Fibroblast of the aortic adventitia (primary cell): ENCODE results near the gene IGF2. TPM values are rescaled to one million over a fixed set of nuclear protein-coding genes. Genes with fewer than 3 reads are reported as not detected.

Experiments used
- DNase-seq: peaks from one replicate; pipeline ENCODE4 v3.0.0-alpha.2; 2010; ENCODE audit warnings: low read depth
- H3K4me3 ChIP-seq: 2 replicates; pipeline ENCODE4 v1.5.1; 2011; ENCODE audit warnings: low read depth, mild to moderate bottlenecking, control low read depth, low read length, moderate library complexity
- total RNA-seq: library from RNA; depleted of rRNA; stranded (reverse); fragments of >200 nt; gene quantifications from 2 replicates; pipeline ENCODE4 v1.2.3, GENCODE V29; 2012; ENCODE audit warnings: low replicate concordance
- TF ChIP-seq, protein P1 (sequence below): IDR thresholded peaks from 2 replicates; pipeline ENCODE4 v1.5.1; 2011; ENCODE audit warnings: mild to moderate bottlenecking, low read length, control low read depth, inconsistent platforms; ENCODE audit not compliant: insufficient read depth

Gene IGF2
- total RNA-seq, 1 donor, result 3.3 TPM

DNA sequence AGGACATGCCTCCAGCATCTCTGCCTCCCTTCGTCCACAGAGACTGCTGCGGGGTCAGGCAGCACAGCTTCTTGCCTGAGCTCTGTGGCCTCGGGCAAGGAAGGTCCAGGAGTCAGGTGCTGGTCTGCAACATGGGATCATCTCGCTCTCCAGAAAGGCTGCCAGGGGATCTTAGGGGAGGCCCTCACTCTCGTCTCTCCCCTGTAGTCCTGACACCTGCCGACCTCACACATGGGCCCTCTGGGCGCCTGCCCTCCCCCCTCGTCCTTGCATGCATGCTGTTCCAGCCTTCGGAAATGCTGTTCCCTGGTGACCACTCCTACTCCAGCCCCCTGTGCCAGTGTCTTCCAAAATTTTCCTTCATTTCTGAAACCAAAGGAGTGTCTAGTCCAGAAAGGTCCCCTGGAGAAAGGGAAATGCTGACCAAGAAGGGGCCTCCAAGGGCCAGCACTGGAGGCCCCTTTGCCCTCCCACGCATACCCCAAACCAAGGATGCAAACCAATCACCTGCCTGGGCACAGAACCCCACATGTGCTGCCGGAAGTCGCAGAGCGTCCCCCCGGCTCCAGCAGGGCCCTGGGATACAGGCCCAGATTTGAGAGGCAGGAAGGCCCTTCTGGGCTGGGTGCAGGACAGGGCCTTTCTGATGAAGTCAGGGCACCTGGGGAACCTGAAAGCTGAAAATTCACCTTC, 41.0 kb downstream of the IGF2 start:
- H3K4me3 ChIP-seq, result no peak overlapping the region
- DNase-seq, result no peak
- TF ChIP-seq, protein P1, sequence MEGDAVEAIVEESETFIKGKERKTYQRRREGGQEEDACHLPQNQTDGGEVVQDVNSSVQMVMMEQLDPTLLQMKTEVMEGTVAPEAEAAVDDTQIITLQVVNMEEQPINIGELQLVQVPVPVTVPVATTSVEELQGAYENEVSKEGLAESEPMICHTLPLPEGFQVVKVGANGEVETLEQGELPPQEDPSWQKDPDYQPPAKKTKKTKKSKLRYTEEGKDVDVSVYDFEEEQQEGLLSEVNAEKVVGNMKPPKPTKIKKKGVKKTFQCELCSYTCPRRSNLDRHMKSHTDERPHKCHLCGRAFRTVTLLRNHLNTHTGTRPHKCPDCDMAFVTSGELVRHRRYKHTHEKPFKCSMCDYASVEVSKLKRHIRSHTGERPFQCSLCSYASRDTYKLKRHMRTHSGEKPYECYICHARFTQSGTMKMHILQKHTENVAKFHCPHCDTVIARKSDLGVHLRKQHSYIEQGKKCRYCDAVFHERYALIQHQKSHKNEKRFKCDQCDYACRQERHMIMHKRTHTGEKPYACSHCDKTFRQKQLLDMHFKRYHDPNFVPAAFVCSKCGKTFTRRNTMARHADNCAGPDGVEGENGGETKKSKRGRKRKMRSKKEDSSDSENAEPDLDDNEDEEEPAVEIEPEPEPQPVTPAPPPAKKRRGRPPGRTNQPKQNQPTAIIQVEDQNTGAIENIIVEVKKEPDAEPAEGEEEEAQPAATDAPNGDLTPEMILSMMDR, result no peak

DNA sequence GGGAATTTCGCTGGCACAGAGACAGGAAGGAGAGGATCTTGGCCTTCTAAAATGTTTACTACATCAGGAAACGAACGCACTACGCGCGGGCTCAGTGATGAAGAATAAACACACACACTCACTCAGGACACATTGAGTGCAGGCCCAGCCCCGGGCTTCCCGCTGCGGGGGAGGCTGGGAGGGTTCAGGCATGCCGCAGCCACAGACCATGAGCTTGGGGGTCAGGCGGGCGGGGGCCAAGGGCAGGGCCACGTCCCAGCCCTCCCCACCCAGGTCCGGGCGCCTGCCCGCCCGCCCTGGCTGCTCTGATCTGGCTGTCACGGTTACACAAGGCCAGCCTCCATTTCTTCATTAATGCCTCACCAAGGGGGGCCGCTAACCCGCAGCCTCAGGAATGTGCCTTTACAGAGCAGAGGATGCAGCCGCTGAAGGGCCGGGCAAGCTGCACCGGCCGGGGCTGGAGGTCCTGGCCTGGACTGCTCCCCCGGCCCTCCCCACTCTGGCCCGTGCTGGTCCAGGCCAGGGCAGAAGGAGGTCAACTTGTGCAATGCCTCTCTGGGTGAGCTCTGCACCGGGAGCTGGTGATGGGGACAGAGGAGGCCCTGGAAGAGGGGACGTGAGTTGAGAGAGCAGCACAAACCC, 41.7 kb downstream of the IGF2 start:
- H3K4me3 ChIP-seq, result no peak overlapping the region
- TF ChIP-seq, protein P1, result no peak
- DNase-seq, result peak; percentile 73

DNA sequence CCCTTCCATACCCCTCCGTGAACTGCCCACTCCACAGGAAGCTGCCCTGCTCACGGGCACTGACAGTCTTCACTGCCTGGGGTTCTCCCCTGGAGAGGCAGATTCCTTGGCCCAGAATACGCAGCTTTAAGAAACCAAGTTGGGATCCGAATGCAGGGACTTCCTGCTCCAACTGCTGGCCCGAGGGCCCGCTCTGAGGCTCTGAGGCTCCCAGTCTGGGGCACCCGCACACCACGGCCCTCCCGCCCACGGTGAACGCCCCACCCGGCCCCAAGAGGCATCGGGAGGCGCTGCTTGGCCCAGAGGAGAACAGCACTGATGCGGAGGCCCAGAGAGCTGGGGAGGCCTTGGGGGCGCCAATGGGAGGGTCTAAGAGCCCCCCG, 42.3 kb downstream of the IGF2 start:
- no peak for DNase-seq
- TF ChIP-seq, protein P1, result no peak
- H3K4me3 ChIP-seq, result no peak overlapping the region

DNA sequence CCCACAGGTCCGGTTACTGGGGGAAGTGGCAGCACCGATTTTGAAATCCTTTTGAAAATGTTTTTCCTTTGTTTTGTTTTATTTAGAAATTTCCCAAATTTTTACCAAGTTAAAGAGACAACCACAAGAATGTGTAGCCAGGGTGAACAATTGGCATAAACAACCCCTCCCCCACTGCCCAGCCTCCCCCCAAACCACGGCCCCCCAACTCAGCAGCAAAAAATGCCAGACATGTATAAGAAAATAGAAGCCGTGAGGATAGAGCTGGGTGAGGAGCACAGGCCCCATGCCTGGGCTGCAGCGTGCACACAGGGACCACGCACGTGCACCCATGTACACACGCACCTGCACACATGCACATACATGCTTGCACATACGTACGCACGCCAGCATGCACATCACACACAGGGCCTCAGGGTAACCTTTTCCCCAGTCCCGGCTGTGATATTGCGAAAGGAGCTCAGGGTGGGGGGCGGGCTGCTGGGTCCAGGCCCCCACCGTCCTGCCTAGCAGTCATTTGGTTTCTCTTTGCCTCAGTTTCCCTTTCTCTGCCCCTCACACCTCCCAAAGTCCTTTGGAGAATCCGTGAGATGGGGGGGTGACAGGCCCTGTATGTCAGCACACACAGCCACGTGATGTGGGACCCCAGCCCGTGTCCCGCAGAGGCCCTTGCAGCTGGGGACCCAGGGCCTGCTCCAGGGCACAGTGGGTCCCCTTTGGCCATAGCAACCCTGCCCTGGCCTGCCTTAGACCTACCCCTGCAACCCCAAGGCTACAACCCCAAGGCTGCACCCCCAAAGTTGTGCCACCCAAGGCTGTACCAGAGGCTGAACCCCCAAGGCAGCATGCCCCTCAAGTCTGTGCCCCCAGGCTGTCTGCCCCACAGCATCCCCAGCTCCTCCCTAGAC, 42.9 kb downstream of the IGF2 start:
- TF ChIP-seq, protein P1, result no peak
- H3K4me3 ChIP-seq, result no peak overlapping the region

DNA sequence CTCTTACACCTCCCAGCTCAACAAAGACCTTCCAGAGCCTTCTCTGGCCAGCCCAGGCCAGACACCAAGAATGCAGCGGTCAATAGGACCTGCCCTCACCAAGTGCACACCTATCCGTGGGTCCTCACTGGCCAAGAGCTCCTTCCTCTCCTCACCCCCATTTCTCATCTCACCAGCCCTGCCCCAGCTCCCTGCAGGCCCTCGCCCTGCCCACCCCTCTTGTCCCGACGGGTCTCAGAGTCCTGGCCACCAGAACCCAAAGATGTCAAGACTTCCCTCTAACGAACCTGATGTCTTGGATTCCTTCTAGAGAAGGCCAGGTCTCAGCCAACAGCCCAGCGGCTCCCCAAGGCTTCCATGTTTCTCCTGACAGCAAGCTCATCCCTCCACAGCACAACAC, 43.6 kb downstream of the IGF2 start:
- DNase-seq, result no peak
- TF ChIP-seq, protein P1, result no peak
- H3K4me3 ChIP-seq, result no peak overlapping the region

More for the DNA sequence above, 42.9 kb downstream of the IGF2 start:
- DNase-seq, result peak; percentile 26

DNA sequence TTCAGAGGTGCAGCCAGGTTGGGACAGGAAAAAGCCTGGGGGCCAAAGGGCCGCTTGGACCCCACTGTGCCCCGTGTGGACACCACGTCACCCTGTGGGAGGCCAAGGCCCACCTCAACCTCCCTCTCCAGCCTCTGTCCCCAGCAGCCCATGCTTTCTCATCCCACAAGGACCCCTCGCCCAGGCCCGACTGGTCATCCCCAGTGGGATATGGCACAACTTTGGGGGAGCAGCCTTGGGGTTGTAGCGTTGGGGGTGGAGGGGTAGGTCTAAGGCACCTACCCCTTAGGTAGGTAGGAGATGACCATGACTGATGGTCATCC, 44.0 kb downstream of the IGF2 start:
- no peak overlapping the region for H3K4me3 ChIP-seq
- TF ChIP-seq, protein P1, result no peak
- DNase-seq, result no peak
